Measurements from ENCODE around the gene DGKH. TPM values are rescaled to one million over a fixed set of nuclear protein-coding genes. Genes with fewer than 3 reads are reported as not detected.

Gene DGKH, protein sequence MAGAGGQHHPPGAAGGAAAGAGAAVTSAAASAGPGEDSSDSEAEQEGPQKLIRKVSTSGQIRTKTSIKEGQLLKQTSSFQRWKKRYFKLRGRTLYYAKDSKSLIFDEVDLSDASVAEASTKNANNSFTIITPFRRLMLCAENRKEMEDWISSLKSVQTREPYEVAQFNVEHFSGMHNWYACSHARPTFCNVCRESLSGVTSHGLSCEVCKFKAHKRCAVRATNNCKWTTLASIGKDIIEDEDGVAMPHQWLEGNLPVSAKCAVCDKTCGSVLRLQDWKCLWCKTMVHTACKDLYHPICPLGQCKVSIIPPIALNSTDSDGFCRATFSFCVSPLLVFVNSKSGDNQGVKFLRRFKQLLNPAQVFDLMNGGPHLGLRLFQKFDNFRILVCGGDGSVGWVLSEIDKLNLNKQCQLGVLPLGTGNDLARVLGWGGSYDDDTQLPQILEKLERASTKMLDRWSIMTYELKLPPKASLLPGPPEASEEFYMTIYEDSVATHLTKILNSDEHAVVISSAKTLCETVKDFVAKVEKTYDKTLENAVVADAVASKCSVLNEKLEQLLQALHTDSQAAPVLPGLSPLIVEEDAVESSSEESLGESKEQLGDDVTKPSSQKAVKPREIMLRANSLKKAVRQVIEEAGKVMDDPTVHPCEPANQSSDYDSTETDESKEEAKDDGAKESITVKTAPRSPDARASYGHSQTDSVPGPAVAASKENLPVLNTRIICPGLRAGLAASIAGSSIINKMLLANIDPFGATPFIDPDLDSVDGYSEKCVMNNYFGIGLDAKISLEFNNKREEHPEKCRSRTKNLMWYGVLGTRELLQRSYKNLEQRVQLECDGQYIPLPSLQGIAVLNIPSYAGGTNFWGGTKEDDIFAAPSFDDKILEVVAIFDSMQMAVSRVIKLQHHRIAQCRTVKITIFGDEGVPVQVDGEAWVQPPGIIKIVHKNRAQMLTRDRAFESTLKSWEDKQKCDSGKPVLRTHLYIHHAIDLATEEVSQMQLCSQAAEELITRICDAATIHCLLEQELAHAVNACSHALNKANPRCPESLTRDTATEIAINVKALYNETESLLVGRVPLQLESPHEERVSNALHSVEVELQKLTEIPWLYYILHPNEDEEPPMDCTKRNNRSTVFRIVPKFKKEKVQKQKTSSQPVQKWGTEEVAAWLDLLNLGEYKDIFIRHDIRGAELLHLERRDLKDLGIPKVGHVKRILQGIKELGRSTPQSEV
- polyA plus RNA-seq = 1 to 10 TPM; 1.9 to 2.7 TPM

DNA sequence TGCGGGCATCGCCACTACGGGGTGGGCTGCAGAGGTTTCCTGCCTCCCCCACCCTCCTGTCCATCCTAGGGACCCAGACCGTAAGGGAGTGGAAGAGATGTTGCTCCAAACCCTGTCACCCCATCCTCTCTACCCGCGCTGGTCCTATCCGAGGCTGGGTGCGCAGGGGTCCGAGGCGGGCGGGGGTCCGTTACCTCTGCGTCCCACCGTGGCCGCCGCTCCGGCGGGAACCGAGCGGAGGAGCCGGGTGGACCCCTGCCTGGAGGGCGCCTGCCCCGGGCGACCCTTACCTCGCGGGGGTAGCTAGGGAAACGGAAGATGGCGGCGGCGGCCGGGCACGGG lies at the start of gene DGKH:
Gene DGKH, plus strand, starts transcription at position 307 of the 342 bp plus-strand sequence. CDS start 126 bp downstream, outside the sequence.
- no peaks in the 10 kb centered on the region for H3K9me3 ChIP-seq (ENCODE audit: control insufficient read depth in 2 of 2, insufficient read depth in 1 of 2, low read depth in 1 of 2, low read length in 1 of 2)
- H3K27ac ChIP-seq (ENCODE audit: low read depth in 2 of 2, low read length in 1 of 2) = peak within 1 kb of the TSS; percentile 93
- no peaks in the 10 kb centered on the region for H3K27me3 ChIP-seq (ENCODE audit: control insufficient read depth in 1 of 2, insufficient read depth in 2 of 2, low read length in 2 of 2)
- H3K36me3 ChIP-seq (ENCODE audit: control insufficient read depth in 2 of 2, insufficient read depth in 2 of 2, low read length in 1 of 2) = no peaks in the 10 kb centered on the region
- WGBS, 2 donors = 0% methylated on average over 29 to 32 of the region's 32 CpGs
- peaks cover 0 to 5% of the 10 kb centered on the region in 2 donors for H3K4me1 ChIP-seq (ENCODE audit: control insufficient read depth in 2 of 2, insufficient read depth in 2 of 2, low read length in 1 of 2)
- peak within 1 kb of the TSS; percentile 87 to 93 for H3K4me3 ChIP-seq (ENCODE audit: low read depth in 1 of 2, low read length in 2 of 2)

- Histone ChIP-seq H3K9me3 (ENCODE audit: control insufficient read depth in 2 of 2, insufficient read depth in 1 of 2, low read depth in 1 of 2, low read length in 1 of 2) (no peaks in the 10 kb centered on the region), H3K36me3 (ENCODE audit: control insufficient read depth in 2 of 2, insufficient read depth in 2 of 2, low read length in 1 of 2) (no peaks in the 10 kb centered on the region)
- WGBS, 2 donors = 52 to 57% methylated on average over 2 of the region's 2 CpGs
These were observed 47.6 kb upstream of the DGKH start for GRCh38 chr13:42000846-42001245.

GRCh38 chr13:42001580-42001979 lies 46.9 kb upstream of the DGKH start:
- H3K4me1 ChIP-seq (ENCODE audit: control insufficient read depth in 2 of 2, insufficient read depth in 2 of 2, low read length in 1 of 2) = no peaks in the 10 kb centered on the region
- no peaks in the 10 kb centered on the region for H3K36me3 ChIP-seq (ENCODE audit: control insufficient read depth in 2 of 2, insufficient read depth in 2 of 2, low read length in 1 of 2)
- H3K27ac ChIP-seq (ENCODE audit: low read depth in 2 of 2, low read length in 1 of 2) = no peak overlapping the region
- no peaks in the 10 kb centered on the region for H3K9me3 ChIP-seq (ENCODE audit: control insufficient read depth in 2 of 2, insufficient read depth in 1 of 2, low read depth in 1 of 2, low read length in 1 of 2)
- peaks cover 0 to 2% of the 10 kb centered on the region in 2 donors for H3K27me3 ChIP-seq (ENCODE audit: control insufficient read depth in 1 of 2, insufficient read depth in 2 of 2, low read length in 2 of 2)
- WGBS, 2 donors = 53 to 60% methylated on average over 6 of the region's 6 CpGs
- no peak overlapping the region for H3K4me3 ChIP-seq (ENCODE audit: low read depth in 1 of 2, low read length in 2 of 2)

More at GRCh38 chr13:42000846-42001245, 47.6 kb upstream of the DGKH start:
- Histone ChIP-seq H3K27me3 (ENCODE audit: control insufficient read depth in 1 of 2, insufficient read depth in 2 of 2, low read length in 2 of 2) (peaks cover 0 to 2% of the 10 kb centered on the region in 2 donors), H3K27ac (ENCODE audit: low read depth in 2 of 2, low read length in 1 of 2) (no peak overlapping the region), H3K4me1 (ENCODE audit: control insufficient read depth in 2 of 2, insufficient read depth in 2 of 2, low read length in 1 of 2) (no peaks in the 10 kb centered on the region), H3K4me3 (ENCODE audit: low read depth in 1 of 2, low read length in 2 of 2) (no peak overlapping the region)

- WGBS, 2 donors = 80 to 85% methylated on average over 2 of the region's 2 CpGs
- H3K9me3 ChIP-seq (ENCODE audit: control insufficient read depth in 2 of 2, insufficient read depth in 1 of 2, low read depth in 1 of 2, low read length in 1 of 2) = no peaks in the 10 kb centered on the region
These were observed 46.4 kb upstream of the DGKH start for GRCh38 chr13:42002066-42002465.

GRCh38 chr13:42007844-42008243 lies 40.6 kb upstream of the DGKH start:
- Histone ChIP-seq H3K4me3 (ENCODE audit: low read depth in 1 of 2, low read length in 2 of 2) (no peak overlapping the region), H3K27ac (ENCODE audit: low read depth in 2 of 2, low read length in 1 of 2) (no peak overlapping the region), H3K27me3 (ENCODE audit: control insufficient read depth in 1 of 2, insufficient read depth in 2 of 2, low read length in 2 of 2) (no peaks in the 10 kb centered on the region), H3K9me3 (ENCODE audit: control insufficient read depth in 2 of 2, insufficient read depth in 1 of 2, low read depth in 1 of 2, low read length in 1 of 2) (no peaks in the 10 kb centered on the region), H3K36me3 (ENCODE audit: control insufficient read depth in 2 of 2, insufficient read depth in 2 of 2, low read length in 1 of 2) (no peaks in the 10 kb centered on the region), H3K4me1 (ENCODE audit: control insufficient read depth in 2 of 2, insufficient read depth in 2 of 2, low read length in 1 of 2) (peaks cover 0 to 5% of the 10 kb centered on the region in 2 donors)
- 56 to 74% methylated on average over 1 of the region's 1 CpG for WGBS, 2 donors

More at GRCh38 chr13:42002066-42002465, 46.4 kb upstream of the DGKH start:
- H3K27me3 ChIP-seq (ENCODE audit: control insufficient read depth in 1 of 2, insufficient read depth in 2 of 2, low read length in 2 of 2) = peaks cover 0 to 2% of the 10 kb centered on the region in 2 donors
- H3K27ac ChIP-seq (ENCODE audit: low read depth in 2 of 2, low read length in 1 of 2) = no peak overlapping the region
- no peaks in the 10 kb centered on the region for H3K4me1 ChIP-seq (ENCODE audit: control insufficient read depth in 2 of 2, insufficient read depth in 2 of 2, low read length in 1 of 2)
- H3K4me3 ChIP-seq (ENCODE audit: low read depth in 1 of 2, low read length in 2 of 2) = no peak overlapping the region
- H3K36me3 ChIP-seq (ENCODE audit: control insufficient read depth in 2 of 2, insufficient read depth in 2 of 2, low read length in 1 of 2) = no peaks in the 10 kb centered on the region

- Histone ChIP-seq H3K27ac (ENCODE audit: low read depth in 2 of 2, low read length in 1 of 2) (no peak overlapping the region), H3K4me3 (ENCODE audit: low read depth in 1 of 2, low read length in 2 of 2) (no peak overlapping the region), H3K27me3 (ENCODE audit: control insufficient read depth in 1 of 2, insufficient read depth in 2 of 2, low read length in 2 of 2) (no peaks in the 10 kb centered on the region), H3K36me3 (ENCODE audit: control insufficient read depth in 2 of 2, insufficient read depth in 2 of 2, low read length in 1 of 2) (no peaks in the 10 kb centered on the region), H3K9me3 (ENCODE audit: control insufficient read depth in 2 of 2, insufficient read depth in 1 of 2, low read depth in 1 of 2, low read length in 1 of 2) (no peaks in the 10 kb centered on the region), H3K4me1 (ENCODE audit: control insufficient read depth in 2 of 2, insufficient read depth in 2 of 2, low read length in 1 of 2) (peaks cover 0 to 5% of the 10 kb centered on the region in 2 donors)
- 90 to 93% methylated on average over 4 of the region's 4 CpGs for WGBS, 2 donors
These were observed 39.4 kb upstream of the DGKH start for GRCh38 chr13:42009057-42009456.

DNA sequence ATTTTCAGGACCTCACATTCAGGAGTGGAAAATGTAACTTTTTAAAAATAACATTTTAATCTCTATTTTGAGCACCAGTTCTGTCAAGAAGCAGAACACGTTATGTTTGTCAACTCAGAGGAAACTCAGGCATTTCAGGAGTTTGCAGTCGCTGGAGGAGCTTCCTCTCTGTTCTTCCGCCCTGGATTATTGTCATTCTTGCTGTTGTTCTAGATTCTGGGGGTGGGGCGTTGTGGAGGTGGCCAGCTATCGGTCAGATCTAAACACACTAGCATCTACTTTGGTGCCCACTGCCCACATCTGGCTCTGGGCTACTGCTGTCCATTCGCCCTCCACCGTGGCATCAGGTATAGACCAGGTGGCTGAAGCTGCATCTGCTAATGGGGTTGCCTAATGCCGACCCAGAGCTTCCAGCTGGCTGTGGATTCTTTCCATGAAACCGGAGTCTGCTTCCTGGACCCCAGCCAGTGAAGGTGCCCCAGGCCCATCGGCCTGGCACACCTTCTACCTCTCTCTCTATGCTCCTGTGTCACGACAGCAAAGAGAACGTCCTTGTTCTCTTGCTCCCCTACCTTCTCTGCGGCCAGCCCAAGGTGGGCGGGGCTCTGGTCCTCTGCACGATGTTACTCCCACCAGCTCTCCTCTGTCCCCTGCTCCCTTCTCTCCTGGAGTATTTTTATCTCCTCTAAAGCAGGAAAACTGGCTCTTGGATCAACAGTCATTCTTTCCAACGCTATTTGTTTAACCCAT lies 36.7 kb upstream of the DGKH start:
- no peak overlapping the region for H3K27ac ChIP-seq (ENCODE audit: low read depth in 2 of 2, low read length in 1 of 2)
- no peaks in the 10 kb centered on the region for H3K27me3 ChIP-seq (ENCODE audit: control insufficient read depth in 1 of 2, insufficient read depth in 2 of 2, low read length in 2 of 2)
- 33 to 35% methylated on average over 16 of the region's 16 CpGs for WGBS, 2 donors
- peak overlapping the region; percentile 32 to 34 for H3K4me3 ChIP-seq (ENCODE audit: low read depth in 1 of 2, low read length in 2 of 2)
- no peaks in the 10 kb centered on the region for H3K9me3 ChIP-seq (ENCODE audit: control insufficient read depth in 2 of 2, insufficient read depth in 1 of 2, low read depth in 1 of 2, low read length in 1 of 2)
- H3K36me3 ChIP-seq (ENCODE audit: control insufficient read depth in 2 of 2, insufficient read depth in 2 of 2, low read length in 1 of 2) = no peaks in the 10 kb centered on the region
- H3K4me1 ChIP-seq (ENCODE audit: control insufficient read depth in 2 of 2, insufficient read depth in 2 of 2, low read length in 1 of 2) = peaks cover 0 to 5% of the 10 kb centered on the region in 2 donors

DNA sequence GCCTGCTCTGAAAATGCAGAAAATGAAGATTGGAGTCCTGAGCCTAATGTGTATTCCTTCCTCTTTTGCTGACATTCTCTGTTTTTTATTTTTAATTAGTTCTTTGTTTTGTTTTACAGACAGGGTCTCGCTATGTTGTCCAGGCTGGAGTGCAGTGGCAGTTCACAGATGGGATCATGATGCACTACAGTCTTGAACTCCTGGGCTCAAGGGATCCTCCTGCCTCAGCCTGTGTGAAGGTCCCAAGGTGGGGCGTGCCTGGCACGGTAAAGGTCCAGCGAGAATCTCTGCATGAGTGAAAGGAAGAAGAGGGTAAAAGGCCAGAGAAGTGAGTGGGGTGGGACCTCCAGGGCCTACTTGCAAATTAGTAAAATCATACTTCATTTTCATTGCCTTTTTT lies 34.3 kb upstream of the DGKH start:
- 95% methylated on average over 4 of the region's 4 CpGs for WGBS, 2 donors
- Histone ChIP-seq H3K27me3 (ENCODE audit: control insufficient read depth in 1 of 2, insufficient read depth in 2 of 2, low read length in 2 of 2) (no peaks in the 10 kb centered on the region), H3K4me1 (ENCODE audit: control insufficient read depth in 2 of 2, insufficient read depth in 2 of 2, low read length in 1 of 2) (peaks cover 0 to 5% of the 10 kb centered on the region in 2 donors), H3K27ac (ENCODE audit: low read depth in 2 of 2, low read length in 1 of 2) (no peak overlapping the region), H3K36me3 (ENCODE audit: control insufficient read depth in 2 of 2, insufficient read depth in 2 of 2, low read length in 1 of 2) (no peaks in the 10 kb centered on the region), H3K9me3 (ENCODE audit: control insufficient read depth in 2 of 2, insufficient read depth in 1 of 2, low read depth in 1 of 2, low read length in 1 of 2) (no peaks in the 10 kb centered on the region), H3K4me3 (ENCODE audit: low read depth in 1 of 2, low read length in 2 of 2) (no peak overlapping the region)
